HG02588 (cell line): Measurements from ENCODE around the gene ACTRT2.

ENCODE experiments used
- ATAC-seq: cut with Tn5 transposase; IDR thresholded peaks from one replicate; pipeline ENCODE4 v1.9.1; 2021; ENCODE audit warnings: mild to moderate bottlenecking, moderate library complexity; ENCODE audit not compliant: unreplicated experiment

ACTRT2 gene

DNA sequence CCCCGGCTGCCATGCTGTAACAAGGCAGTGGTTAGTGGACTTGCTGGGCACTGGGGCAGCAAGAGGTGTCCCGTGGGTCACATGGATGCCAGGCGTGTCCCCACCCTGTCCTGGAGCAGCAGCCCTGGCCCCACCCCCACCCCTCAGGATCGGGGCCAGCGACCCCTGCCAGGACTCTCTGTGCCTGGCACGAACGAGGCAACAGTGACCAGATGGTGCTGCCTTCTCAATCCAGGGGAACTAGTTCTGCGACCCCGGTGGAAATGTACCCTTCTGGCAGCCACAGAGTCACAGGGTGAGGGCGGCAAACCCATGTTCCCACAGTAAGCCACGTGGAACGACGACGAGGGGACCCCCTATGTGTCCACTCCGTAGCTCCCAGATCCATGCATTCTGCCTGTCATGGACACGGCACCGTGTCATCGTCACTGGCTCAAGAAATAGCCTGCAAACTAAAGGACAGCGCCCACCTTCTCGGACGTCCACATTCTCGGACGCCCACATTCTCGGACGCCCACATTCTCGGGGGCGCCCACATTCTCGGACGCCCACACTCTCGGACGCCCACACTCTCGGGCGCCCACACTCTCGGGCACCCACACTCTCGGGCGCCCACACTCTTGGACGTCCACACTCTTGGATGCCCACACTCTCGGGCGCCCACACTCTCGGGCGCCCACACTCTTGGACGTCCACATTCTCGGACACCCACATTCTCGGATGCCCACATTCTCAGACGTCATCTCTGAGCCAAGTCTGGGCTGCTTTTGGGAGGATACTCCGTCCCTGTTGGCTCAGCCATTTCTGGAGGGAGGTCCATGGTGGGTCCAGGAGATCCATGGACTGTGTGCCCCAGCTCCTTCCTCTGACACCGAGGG is 19.6 kb upstream of the ACTRT2 start:
- no peak for ATAC-seq

DNA sequence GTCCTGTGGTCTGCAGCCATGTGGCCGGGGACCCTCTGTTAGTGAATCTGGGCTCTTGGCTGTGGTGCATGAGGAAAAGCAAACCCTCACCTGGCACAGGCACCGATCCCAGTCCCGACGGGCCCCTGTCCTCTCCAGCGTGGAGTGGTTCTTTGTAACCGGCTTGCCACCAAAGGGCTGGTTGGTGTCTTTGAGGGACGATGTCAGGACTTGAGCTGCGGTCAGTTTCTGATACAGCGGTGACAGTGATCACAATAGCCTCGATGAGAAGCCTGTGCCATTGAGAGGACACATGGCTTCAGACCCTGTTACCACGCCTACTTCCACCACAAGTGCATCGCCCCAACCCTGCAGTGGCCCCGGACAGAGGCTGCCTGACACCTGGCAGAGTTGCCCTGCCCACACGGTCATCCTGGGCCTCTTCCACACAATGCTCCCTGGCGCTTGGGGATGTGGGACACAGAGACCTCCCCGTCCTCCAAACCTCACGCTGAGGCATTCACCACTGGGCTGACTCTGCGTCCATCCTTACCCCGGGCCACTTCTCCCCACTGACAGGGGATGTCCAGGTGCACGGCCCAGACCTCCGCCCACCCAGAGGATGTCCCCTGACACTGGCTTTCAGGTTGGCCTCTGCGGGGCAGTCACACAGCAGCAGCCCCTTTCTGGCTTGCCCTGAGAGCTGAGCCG is 18.8 kb upstream of the ACTRT2 start:
- ATAC-seq: no peak

DNA sequence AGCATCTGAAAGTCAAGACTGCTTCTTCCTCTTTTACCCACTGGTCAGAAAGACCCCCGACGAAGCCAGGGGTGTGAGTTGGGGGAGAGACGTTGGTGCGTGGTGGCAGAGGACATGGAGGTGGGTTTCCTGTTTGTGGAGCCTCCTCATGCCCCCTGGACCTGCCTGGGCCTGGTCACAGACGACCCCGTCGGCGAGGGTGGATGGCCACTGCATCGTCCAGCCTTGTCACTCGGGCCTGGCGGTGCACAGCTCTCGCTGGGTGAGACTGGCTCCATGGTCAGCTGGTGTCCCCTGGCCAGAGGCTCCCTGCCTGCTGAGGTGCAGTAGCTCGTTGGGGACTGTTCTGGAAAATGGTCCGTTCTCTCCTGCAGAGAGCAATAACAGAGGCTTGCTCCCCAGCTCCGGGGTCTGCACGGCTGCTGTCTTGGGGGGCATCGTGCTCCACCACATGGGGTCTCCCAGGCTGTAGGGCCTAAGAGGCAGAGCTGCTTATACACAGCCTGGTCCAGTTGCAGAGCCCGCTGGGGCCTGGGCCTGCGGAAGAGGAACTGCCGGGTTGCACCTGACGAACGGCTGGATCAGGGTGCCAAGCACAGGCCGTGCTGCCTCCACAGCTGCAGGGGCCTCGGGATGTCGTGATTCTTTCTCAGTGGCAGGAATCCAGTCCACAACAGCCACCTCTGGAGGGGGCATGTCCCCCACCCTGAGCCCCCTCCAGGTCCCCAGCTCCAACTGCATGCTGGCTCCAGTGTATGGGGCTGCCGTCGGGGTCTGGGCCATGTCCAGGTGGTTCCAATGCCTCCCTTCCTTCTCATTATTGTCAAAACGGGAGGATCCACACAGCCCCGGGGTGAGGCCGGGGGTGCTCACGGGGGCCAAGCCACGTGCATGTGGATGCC is 18.0 kb upstream of the ACTRT2 start:
- no peak for ATAC-seq

DNA sequence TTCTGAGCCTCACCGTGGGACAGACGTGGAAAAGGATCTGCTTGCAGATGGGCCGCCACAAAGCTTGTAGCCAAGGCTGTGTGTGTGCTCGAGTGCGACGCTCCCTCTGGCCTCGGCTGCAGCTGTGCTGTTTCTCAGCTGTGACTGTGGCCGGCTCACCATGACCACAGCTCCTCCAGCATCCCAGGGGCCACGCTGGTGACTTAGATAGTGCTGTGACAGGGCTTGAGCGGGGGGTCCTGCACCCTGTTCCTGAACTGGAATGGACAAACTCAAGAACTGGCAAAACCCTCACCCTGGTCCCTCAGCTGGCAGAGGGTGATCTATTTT is 17.4 kb upstream of the ACTRT2 start:
- no peak for ATAC-seq

DNA sequence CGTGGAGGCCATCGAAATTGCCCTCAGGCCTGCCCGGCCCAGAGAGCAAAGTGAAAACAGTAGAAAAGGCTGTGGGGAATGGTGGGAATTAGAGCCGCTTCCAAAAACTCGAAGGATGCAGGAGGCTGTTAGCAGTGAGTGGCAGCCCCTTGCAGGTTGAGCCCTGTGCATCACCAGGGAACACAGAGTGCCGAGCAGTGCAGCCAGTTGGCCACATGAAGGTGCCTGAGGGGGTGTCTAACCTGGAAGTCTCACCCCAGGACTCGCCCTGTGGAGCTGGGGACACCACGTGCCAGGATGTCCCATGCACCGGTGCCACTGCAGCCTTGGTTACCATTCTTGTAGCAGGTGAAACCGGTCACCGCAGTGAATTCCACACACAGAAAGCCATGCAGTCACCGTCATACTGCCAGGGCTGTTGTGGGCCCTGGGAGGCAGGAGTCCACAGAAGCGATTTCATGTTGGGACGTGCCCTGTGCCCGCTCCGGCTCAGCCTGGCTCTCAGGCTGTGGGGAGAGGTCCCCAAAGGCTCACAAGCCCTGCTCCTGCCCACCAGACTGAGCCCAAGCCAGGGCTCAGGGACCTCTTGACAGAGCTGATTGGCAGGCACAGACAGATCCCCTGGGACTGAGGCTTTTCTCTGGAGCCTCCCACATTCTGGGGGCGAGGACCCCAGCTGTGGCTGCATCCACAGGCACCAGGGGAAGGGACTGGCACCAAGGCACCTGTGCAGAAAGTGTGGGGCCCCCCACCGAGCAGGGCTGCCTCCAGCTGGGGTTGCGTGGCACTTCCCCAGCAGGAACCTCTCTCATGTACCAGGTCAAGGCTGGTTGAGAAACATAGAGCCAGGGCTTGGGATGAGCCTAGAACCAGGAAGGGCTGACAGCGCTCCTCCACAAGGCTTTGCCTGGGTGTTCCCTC is 16.7 kb upstream of the ACTRT2 start:
- ATAC-seq: no peak

DNA sequence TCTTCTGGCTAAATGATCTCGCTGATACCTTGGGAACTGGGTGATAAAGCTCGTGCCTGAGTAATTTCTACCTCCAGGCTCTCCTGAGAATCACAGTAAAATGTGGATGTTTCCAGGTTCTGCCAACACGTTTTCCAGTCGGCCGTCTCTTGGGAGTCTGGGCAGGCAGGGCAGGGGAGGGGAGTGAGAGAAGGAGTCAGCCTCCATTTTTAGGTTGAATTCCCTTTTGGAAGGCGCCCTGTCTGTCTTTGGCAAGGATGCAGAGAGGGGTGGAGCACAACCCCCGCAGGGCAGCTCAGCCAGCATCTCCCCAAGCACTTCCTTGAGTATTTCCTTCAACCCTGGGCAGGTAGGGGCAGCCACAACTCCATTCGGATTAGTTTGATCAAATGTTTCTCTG is 15.5 kb upstream of the ACTRT2 start:
- no peak for ATAC-seq

DNA sequence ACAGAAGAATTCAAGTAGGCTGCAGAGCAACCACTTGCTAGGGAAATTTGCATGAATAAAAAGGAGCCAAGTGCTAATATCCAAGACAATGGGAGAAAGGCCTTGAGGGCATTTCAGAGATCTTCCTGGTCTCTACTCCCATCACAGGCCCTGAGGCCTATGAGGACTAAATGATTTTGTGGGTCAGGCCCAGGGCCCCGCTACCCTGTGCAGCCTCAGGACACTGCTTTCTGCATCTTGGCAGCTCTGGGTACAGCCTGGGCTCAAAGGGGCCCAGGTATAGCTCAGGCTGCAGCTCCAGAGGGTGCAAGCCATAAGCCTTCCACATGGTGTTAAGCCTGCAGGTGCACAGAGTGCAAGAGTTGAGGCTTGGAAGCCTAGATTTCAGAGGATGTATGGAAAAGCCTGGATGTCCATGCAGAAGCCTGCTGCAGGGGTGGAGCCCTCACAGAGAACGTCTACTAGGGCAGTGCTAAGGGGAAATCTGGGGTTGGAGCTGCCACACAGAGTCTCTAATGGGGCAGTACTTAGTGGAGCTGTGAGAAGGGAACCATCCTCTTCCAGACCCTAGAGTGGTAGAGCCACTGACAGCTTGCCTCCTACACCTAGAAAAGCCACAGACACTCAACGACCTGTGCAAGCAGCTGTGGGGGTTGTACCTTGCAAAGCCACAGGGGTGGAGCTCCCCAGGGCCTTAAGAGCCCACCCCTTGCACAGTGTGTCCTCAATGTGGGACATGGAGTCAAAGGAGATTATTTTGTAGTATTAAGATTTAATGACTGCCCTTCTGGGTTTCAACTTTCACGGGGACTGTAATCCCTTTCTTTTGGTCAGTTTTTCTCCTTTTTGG is 13.7 kb upstream of the ACTRT2 start:
- ATAC-seq: no peak

DNA sequence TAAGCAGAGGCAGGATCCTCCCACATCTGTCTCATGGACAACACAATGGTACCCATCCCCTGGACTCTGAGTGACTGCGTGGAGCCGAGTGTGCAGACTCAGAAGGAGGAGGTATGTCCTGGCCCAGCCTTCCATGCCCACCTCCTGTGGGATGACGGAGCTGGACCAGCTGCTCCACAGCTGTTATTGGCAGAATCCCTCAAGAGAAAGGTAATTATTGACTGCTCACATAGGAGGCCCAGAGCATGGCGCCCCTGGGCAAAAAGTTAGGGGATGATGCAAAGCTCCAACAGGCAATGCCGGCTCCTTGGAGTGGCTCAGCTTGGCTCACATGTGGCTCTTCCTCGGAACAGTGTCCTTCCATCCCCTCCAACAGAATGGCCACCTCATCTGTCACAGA is 12.2 kb upstream of the ACTRT2 start:
- ATAC-seq: no peak

DNA sequence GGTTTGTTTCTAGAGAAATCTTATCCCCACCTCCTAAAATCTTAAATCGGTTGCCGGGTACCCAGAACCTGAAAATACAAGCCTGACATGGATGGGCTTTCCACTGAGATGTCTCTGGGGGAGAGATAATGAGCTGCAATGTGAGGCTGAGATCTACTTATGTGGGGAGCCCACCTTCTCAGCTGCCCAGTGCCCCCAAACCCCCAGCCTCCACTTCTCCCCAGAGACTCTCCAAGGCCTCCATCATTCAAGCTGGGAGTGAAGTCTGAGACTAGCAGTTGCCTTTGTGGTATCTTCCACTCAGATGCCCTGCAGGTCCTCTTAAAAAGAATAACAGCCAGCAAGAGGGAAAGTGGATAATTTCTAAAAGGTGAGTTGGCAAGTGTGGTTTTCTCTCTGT is 11.7 kb upstream of the ACTRT2 start:
- ATAC-seq: no peak

DNA sequence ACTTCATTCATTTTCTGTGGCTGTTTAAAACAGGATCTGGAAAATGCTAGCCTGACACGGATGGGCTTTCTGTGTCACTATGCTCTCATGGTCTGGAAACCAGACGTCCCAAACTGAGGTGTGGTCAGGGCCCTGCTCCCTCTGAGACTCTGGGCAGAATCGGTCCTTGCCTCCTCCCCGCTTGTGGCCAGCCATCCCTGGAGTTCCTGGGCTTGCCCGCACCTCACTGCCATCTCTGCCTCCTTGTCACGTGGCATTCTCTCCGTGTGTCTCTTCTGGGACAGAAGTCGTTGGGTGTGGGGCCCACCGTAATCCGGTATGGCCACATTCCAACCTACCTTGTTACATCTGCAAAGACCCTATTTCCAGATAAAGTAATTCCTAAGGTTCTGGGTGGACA is 10.1 kb upstream of the ACTRT2 start:
- no peak for ATAC-seq

DNA sequence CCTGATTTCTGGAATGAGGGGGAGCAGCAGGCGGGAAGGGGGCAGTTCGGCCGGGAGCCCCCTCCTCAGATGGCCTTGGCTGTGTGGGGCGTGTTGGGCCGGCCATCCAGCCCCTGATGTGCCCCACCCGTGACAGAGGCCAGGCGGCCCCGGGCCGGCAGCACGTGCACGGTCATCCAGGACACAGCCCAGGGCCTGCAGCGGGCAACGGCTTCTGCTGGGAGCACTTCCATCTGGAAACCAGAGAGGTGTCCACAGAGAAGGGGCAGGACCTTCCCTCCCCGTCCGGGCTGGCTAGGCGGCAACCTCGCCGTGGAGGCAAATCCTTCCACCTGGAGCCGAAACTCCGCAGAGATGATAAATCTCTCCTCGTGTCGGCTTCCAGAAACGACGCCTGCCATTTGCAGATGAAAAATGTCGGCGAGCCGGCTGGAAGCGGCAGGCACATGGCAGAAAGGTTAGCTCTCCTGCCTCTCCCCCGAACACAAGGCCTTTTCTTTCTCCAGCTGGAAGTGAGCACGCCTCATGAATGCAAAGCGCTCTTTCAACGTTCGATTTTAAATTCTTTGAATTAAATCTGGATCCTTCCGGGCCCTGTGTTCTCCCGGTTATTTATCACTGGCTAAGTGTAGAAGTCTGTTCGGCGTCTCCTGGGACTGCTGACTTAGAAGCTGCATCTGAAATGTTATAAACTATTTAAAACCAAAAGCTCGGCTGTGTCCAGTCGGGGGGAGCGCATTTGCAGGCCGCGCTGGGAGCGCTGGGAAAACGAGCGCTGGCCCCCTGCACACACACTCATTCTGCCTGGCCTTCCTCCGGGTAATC is 9.4 kb upstream of the ACTRT2 start:
- no peak for ATAC-seq

DNA sequence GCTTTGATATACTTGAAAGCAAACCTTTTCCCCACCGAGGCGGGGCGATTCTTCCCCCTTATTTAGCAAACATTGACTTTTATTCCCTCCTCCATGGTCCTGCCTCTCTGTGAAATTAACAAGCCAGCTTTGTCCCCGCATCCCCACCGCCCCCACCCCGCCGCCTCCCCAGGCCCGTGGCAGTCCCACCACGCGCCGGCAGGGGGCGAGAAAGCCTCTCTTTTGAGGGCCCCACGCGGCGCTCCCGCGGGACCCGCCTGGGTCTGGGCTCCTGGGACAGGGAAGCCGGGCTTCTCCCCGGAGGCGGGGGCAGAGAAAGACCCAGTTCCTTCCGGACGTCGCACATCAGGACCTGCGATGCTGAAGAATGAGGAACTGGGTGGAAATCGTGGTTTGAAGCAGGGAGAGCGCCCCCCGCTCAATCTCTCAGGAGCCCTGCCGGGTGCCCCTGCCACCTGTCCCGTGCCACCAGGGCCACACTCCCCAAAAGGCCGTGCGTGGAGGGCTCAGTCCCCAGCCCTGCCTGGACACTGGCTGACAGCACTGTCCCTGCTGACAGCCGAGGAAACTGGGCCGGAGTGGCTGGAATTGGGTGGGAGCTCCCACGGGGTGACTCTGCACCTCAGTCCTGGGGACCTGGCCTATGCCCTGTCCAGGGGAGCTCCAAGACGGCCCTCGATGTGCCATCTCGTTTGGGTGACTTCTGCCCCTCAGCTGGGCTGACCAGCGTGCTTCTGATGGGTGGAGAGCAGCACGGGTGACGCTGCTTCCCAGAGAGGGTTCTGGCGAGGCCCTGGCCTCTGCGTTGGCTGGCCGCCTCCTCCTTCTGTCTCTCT is 8.6 kb upstream of the ACTRT2 start:
- ATAC-seq: no peak

DNA sequence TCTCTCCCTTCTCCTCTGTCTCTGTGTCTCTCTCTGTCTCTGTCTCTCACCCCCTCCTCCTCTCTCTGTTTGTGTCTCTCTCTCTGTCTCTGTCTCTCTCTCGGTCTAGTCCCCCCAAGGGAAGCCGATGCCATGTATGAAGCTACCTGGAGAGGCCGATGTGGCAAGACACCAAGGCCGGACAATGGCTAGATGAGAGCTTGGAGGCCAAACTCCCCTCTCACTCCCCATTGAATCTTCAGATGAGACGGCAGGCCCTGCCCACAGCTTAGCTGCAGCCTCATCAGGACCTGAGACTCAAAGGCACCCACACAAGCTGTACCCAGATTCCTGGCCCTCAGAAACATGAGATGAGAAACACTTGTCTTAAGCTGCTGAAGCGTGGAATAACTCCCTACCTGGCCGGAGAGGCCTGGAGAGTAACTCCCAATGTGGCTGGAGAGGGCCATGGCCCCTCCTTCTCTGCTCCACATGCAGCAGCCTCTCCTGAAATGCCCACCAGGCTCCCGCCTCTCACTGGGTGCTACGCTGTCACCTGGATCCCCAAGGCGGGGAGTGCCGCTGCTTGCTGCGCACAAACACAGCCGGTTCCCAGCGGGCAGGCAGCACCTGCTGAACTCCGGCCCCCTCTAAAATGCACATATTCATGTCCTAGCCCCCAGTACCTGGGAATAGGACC is 7.8 kb upstream of the ACTRT2 start:
- ATAC-seq: no peak

DNA sequence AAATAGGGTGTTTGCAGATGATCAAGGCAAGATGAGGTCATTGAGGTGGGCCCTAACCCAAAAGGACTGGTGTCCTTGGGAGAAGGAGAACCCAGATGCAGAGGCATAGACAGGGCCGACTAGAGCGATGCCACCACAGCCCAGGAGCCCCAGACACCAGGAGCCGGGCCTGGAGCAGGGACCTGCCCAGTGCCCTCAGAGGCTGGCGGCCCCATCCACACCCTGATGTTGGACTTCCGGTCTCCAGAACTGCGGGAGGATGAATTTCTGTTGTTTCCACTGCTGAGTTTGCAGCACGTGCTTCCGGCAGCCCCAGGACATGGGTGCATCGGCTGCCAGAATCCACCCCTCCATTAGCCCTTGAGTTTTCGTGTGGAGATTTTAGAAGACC is 7.2 kb upstream of the ACTRT2 start:
- no peak for ATAC-seq

DNA sequence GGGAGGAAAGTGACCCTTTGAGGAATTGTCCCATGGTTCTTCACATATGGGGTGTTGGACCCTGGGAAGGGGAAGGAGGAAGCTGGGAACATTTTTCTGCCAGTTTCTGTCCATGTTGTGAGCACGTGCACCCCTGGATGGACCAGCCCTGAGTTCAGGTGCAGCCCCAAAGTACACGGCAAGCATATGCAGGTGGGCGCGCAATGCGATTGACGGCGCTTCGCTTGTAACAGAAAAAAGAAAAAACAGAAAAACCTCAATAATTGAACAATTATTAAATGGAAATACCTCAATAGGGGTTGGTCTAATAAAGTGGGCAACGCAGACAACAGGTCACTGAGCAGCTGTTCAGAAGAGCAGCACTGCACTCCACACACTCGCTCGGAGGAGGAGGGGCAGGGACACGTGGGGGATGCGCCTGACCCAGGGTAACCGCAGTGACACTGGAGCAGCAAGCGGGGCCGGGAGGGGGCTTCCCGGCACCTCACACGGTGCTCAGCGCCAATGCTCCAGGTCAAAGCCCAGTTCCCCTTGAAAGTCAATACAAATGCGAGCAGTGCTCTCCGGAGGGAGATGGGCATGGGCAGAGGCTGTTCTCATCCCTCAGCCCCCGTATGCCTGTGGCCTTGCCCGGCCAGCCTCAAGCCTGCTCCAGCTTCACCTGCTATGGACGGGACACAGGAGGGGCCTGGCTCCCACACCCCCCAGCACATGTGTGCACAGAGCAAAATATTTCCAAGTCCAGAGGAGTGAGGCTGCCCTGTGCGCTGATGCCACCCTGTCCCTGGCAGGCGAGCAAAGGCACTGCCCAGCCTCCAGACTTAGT is 6.6 kb upstream of the ACTRT2 start:
- ATAC-seq: no peak

DNA sequence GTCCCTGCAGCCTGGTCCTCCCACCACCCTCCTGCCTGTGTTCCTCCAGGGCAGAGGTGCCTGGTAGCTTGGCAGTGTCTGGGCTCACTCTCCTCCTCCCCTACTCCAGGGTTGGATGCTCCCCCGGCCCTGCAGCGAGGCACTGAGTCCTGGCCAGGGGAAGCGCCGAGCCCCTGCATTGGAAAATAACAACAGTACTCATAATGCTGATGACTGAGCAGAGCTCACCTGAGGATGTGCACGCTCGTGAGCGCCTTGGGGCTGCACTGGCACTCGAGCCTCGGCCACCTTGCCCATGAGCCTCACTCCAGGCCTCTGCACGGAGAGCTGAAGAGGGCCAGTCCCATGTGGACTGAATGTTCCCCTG is 6.0 kb upstream of the ACTRT2 start:
- no peak for ATAC-seq

DNA sequence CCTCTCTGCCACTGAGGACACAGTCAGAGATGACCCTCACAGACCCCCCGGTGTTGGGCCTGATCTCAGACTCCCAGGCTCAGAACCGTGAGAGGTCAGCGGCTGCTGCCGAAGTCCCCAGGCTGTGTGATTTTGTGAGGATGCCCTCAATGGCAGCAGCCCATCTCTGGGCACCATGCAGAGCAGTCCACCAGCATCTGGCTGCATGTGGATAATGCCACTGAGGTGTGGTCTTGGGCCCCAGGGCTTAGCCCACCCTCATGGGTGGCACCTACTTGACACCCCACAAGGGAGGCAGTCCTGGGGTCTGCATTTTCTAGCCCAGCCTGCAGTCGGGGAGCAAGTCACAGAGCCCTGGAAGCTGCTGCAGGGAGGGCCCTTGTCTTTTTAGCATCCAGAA is 5.5 kb upstream of the ACTRT2 start:
- no peak for ATAC-seq
